HUES48 (cell line): ENCODE data around the gene CD14.
"Not testable (repeated sequence)": the region's sequence is repeated elsewhere in the genome, so short reads cannot be mapped to it uniquely, and the experiment has no call there.

Source experiments
- H3K27ac ChIP-seq: one replicate; pipeline ENCODE4 v1.7.0; 2013; ENCODE audit warnings: low read depth, low read length, inconsistent platforms
- H3K27me3 ChIP-seq: 2 replicates; pipeline ENCODE4 v1.6.1; 2013; ENCODE audit warnings: mild to moderate bottlenecking, low read length; ENCODE audit not compliant: control insufficient read depth, insufficient read depth
- H3K36me3 ChIP-seq: 2 replicates; pipeline ENCODE4 v1.6.1; 2013; ENCODE audit warnings: low read length; ENCODE audit not compliant: control insufficient read depth, insufficient read depth
- H3K4me1 ChIP-seq: 2 replicates; pipeline ENCODE4 v1.6.1; 2013; ENCODE audit warnings: mild to moderate bottlenecking, low read length; ENCODE audit not compliant: control insufficient read depth, insufficient read depth
- H3K4me3 ChIP-seq: 2 replicates; pipeline ENCODE4 v1.5.1; 2013; ENCODE audit warnings: mild to moderate bottlenecking, low read depth, low read length
- H3K9ac ChIP-seq: 2 replicates; pipeline ENCODE4 v1.6.1; 2013; ENCODE audit warnings: mild to moderate bottlenecking, low read depth, low read length, moderate library complexity
- H3K9me3 ChIP-seq: 2 replicates; pipeline ENCODE4 v1.6.1; 2013; ENCODE audit warnings: low read length; ENCODE audit not compliant: control insufficient read depth, insufficient read depth

Gene CD14

GRCh38 chr5:140611020-140611521 is 21.9 kb downstream of the CD14 start:
- H3K27me3 ChIP-seq, result no peaks in the 10 kb centered on the region
- H3K36me3 ChIP-seq, result no peaks in the 10 kb centered on the region
- H3K4me3 ChIP-seq, result no peak overlapping the region
- H3K9me3 ChIP-seq, result peaks cover 6% of the 10 kb centered on the region; the same call in 1 of the 2 replicates
- no peak overlapping the region for H3K27ac ChIP-seq
- no peak overlapping the region for H3K9ac ChIP-seq
- no peaks in the 10 kb centered on the region for H3K4me1 ChIP-seq

GRCh38 chr5:140609126-140609525 is 23.8 kb downstream of the CD14 start:
- no peaks in the 10 kb centered on the region for H3K36me3 ChIP-seq
- no peak overlapping the region for H3K27ac ChIP-seq
- no peaks in the 10 kb centered on the region for H3K27me3 ChIP-seq
- H3K9ac ChIP-seq, result no peak overlapping the region
- H3K4me1 ChIP-seq, result no peaks in the 10 kb centered on the region
- H3K9me3 ChIP-seq, result peaks cover 6% of the 10 kb centered on the region; the same call in 1 of the 2 replicates
- no peak overlapping the region for H3K4me3 ChIP-seq

- Histone ChIP-seq H3K27me3 (no peaks in the 10 kb centered on the region), H3K4me3 (no peak overlapping the region), H3K4me1 (no peaks in the 10 kb centered on the region), H3K9ac (no peak overlapping the region), H3K9me3 (peaks cover 6% of the 10 kb centered on the region; the same call in 1 of the 2 replicates), H3K27ac (no peak overlapping the region), H3K36me3 (no peaks in the 10 kb centered on the region)
Observed at GRCh38 chr5:140608722-140609121, 24.3 kb downstream of the CD14 start.

- peaks cover 6% of the 10 kb centered on the region; the same call in 1 of the 2 replicates for H3K9me3 ChIP-seq
- H3K36me3 ChIP-seq, result no peaks in the 10 kb centered on the region
- no peak overlapping the region for H3K4me3 ChIP-seq
- no peaks in the 10 kb centered on the region for H3K4me1 ChIP-seq
- no peak overlapping the region for H3K9ac ChIP-seq
- H3K27me3 ChIP-seq, result no peaks in the 10 kb centered on the region
- H3K27ac ChIP-seq, result no peak overlapping the region
Observed at GRCh38 chr5:140607031-140607430, 25.9 kb downstream of the CD14 start.

GRCh38 chr5:140605879-140606278 is 27.1 kb downstream of the CD14 start:
- no peaks in the 10 kb centered on the region for H3K27me3 ChIP-seq

GRCh38 chr5:140603734-140604133 is 29.2 kb downstream of the CD14 start:
- Histone ChIP-seq H3K4me3 (no peak overlapping the region), H3K27me3 (no peaks in the 10 kb centered on the region), H3K9me3 (no peaks in the 10 kb centered on the region), H3K4me1 (no peaks in the 10 kb centered on the region), H3K9ac (no peak overlapping the region), H3K36me3 (no peaks in the 10 kb centered on the region), H3K27ac (no peak overlapping the region)

More at GRCh38 chr5:140605879-140606278, 27.1 kb downstream of the CD14 start:
- no peak overlapping the region for H3K27ac ChIP-seq
- H3K4me3 ChIP-seq, result no peak overlapping the region
- no peak overlapping the region for H3K9ac ChIP-seq
- no peaks in the 10 kb centered on the region for H3K36me3 ChIP-seq
- H3K9me3 ChIP-seq, result peaks cover 6% of the 10 kb centered on the region; the same call in 1 of the 2 replicates
- H3K4me1 ChIP-seq, result no peaks in the 10 kb centered on the region

- not testable (repeated sequence) for H3K9ac ChIP-seq, H3K4me1 ChIP-seq, H3K27me3 ChIP-seq, H3K4me3 ChIP-seq, H3K9me3 ChIP-seq, H3K27ac ChIP-seq, H3K36me3 ChIP-seq
Observed at GRCh38 chr5:140603446-140603698, 29.6 kb downstream of the CD14 start.

- Histone ChIP-seq H3K4me3 (no peak overlapping the region), H3K27ac (no peak overlapping the region), H3K9me3 (no peaks in the 10 kb centered on the region), H3K4me1 (no peaks in the 10 kb centered on the region), H3K9ac (no peak overlapping the region), H3K36me3 (no peaks in the 10 kb centered on the region), H3K27me3 (no peaks in the 10 kb centered on the region)
Observed at GRCh38 chr5:140602147-140602546, 30.8 kb downstream of the CD14 start.

GRCh38 chr5:140600096-140600495 is 32.9 kb downstream of the CD14 start:
- H3K4me1 ChIP-seq, result no peaks in the 10 kb centered on the region
- H3K9me3 ChIP-seq, result no peaks in the 10 kb centered on the region
- H3K27me3 ChIP-seq, result no peaks in the 10 kb centered on the region
- H3K9ac ChIP-seq, result no peak overlapping the region
- H3K36me3 ChIP-seq, result no peaks in the 10 kb centered on the region
- H3K27ac ChIP-seq, result no peak overlapping the region
- H3K4me3 ChIP-seq, result no peak overlapping the region

GRCh38 chr5:140598836-140599235 is 34.1 kb downstream of the CD14 start:
- H3K9ac ChIP-seq, result no peak overlapping the region
- H3K4me3 ChIP-seq, result no peak overlapping the region
- H3K4me1 ChIP-seq, result no peaks in the 10 kb centered on the region
- H3K27me3 ChIP-seq, result no peaks in the 10 kb centered on the region
- no peak overlapping the region for H3K27ac ChIP-seq
- no peaks in the 10 kb centered on the region for H3K9me3 ChIP-seq
- no peaks in the 10 kb centered on the region for H3K36me3 ChIP-seq

- Histone ChIP-seq H3K9ac (no peak overlapping the region), H3K9me3 (no peaks in the 10 kb centered on the region), H3K27ac (no peak overlapping the region), H3K36me3 (no peaks in the 10 kb centered on the region), H3K4me3 (no peak overlapping the region), H3K4me1 (no peaks in the 10 kb centered on the region), H3K27me3 (no peaks in the 10 kb centered on the region)
Observed at GRCh38 chr5:140596321-140596741, 36.6 kb downstream of the CD14 start.
